Activated CD8-positive, alpha-beta memory T cell treated with anti-CD3 and anti-CD28 coated beads for 4 hours (primary cell): Measurements from ENCODE around the gene GRN.
A peak's percentile ranks its signal among the peaks of the same experiment; 100 is the strongest.
"Not testable (repeated sequence)": the region's sequence is repeated elsewhere in the genome, so short reads cannot be mapped to it uniquely, and the experiment has no call there.

Experiments used
- DNase-seq, 2 donors: peaks; one replicate each; pipeline ENCODE4 v3.0.0-alpha.2; 2020; ENCODE audit warnings: low read depth in 2 of 2

GRN gene

DNA sequence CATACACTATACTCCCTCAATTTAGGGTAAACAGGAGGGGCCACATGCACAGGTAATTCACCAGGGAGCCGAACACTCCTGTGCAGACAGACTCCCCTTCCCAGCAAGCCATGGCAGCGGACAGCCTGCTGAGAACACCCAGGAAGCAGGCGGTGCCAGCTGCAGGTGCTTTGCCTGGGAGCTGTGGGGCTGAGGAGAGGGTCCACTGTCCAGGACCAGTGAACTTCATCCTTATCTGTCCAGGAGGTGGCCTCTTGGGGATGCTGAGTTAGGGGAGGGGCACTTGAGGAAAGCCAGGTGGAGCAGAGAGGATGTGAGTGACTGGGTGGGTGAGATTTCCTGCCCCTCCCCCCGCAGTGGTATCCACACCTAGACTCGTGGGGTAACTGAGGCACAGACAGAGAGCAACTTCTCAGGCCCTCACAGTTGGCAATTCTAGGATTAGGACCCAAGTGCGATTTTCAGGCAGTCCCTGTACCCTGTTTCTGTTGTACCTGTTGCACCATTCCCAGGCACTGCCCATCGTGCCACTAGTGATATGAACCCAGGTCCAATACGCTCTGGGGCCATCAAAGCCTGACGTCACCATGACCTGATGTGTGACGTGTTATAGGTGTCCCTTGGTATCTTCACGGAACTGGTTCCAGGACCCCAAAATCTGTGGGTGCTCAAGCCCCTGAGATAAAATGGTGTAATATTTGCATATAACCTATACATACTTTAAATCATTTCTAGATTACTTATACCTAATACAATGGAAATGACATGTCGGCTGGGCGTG, 1.2 kb downstream of the GRN start:
- no peak for DNase-seq

DNA sequence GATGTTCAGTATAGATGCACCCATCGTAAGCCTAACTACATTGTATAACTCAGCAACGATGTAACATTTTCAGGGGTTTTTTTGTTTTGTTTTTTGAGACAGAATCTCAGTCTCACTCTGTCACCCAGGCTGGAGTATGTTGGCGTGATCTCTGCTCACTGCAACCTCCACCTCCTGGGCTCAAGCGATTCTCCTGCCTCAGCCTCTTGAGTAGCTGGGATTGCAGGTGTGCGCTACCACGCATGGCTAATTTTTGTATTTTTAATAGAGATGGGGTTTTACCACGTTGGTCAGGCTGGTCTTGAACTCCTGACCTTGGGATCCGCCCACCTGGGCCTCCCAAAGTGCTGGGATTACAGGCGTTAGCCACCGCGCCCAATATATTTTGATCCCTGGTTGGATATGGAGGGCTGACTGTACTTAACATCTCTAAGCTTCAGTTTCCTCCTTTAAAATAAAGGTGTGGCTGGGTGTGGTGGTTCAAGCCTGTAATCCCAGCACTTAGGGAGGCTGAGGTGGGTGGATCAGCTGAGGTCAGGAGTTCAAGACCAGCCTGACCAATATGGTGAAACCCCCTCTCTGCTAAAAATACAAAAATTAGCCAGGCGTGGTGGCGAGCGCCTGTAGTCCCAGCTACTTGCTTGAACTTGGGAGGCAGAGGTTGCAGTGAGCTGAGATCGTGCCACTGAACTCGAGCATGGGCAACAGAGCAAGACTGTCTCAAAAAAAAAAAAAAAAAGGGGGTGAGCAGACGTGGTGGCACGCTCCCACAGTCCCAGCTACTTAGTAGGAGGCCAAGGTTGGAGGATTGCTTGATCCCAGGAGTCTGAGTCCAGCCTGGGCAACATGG, 2.3 kb downstream of the GRN start:
- not testable (repeated sequence) for DNase-seq

DNA sequence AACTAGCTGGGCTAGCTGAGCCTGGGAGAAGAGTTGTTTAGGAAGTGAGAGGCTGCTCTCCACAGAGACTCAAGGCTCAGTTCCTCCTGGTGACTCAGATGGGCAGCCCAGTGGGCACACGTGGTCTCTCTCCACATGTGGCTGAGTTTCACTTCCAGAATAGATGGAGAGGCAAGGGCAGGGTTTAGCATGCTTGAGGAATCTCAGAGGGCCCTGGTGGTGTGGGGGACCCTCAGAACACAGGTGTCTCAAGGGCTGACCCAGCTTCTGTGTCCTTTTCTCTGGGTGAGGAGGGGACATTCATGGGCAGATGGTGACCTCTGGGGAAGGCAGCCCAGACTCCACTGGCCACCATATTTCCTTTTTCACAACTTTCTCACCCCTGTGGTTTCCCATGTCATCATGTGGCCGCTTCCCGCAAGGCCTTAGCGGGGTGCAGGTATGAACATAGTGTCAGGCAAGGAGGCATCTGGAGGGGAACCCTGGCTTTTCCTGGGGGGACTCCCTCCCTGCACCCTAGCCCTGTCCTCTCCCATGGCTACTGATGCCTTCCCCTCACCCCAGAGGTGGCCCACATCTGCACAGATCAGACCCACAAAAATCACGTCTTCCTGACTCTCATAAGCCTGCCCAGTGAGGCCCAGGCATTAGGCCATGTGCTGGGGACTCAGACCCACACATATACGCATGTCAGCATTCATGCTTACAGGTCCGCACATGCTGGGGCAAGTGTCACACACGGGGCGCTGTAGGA, 3.3 kb downstream of the GRN start:
- DNase-seq = no peak

DNA sequence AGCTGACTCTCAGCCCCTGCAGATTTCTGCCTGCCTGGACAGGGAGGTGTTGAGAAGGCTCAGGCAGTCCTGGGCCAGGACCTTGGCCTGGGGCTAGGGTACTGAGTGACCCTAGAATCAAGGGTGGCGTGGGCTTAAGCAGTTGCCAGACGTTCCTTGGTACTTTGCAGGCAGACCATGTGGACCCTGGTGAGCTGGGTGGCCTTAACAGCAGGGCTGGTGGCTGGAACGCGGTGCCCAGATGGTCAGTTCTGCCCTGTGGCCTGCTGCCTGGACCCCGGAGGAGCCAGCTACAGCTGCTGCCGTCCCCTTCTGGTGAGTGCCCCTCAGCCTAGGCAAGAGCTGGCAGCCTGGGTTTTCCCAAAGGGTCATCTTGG, 3.9 kb downstream of the GRN start:
- no peak for DNase-seq

DNA sequence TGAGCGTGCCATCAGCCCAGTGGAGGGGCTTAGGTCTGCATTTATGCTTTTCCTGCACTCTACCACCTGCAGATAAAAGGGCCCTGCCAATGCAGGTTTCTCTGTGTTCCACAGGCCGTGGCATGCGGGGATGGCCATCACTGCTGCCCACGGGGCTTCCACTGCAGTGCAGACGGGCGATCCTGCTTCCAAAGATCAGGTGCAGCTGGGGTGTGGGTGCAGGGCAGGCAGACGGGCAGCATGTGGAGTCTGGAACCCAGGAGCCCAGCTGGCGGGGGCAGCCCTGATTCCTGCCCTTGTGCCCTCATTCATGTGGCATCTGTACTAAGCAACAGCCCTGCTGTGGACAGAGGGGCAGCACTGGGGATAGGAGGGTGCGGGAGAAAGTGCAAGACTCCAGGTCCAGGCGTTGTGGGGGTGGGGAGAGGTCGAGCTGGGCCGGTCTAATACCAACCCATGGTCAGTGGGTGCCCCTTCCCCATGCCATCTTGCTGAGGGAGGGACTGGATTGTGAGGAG, 4.5 kb downstream of the GRN start:
- DNase-seq = no peak

DNA sequence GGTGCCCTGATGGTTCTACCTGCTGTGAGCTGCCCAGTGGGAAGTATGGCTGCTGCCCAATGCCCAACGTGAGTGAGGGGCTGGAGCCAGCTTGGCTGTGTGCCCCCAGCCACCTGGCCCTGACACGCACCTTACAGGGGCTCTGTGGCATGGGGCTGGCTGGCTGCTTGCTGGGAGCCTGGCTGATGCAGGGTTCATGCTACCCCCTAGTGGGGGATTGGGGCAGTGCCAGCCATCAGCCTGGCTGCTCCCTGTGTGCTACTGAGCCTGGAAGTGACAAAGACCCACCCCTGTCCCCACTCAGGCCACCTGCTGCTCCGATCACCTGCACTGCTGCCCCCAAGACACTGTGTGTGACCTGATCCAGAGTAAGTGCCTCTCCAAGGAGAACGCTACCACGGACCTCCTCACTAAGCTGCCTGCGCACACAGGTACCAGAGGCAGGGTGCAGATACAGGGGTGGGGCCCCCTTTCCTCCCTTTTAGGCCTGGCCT, 5.7 kb downstream of the GRN start:
- peak; percentile 45 for DNase-seq

DNA sequence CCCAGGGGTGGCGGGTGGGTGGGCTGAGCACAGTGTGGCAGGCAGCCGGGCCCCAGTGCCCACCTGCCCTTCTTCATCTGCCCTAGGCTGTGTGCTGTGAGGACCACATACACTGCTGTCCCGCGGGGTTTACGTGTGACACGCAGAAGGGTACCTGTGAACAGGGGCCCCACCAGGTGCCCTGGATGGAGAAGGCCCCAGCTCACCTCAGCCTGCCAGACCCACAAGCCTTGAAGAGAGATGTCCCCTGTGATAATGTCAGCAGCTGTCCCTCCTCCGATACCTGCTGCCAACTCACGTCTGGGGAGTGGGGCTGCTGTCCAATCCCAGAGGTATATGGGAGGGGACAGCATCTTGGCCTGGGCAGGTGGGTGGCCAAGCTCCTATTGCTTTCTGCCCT, 6.4 kb downstream of the GRN start:
- no peak for DNase-seq

DNA sequence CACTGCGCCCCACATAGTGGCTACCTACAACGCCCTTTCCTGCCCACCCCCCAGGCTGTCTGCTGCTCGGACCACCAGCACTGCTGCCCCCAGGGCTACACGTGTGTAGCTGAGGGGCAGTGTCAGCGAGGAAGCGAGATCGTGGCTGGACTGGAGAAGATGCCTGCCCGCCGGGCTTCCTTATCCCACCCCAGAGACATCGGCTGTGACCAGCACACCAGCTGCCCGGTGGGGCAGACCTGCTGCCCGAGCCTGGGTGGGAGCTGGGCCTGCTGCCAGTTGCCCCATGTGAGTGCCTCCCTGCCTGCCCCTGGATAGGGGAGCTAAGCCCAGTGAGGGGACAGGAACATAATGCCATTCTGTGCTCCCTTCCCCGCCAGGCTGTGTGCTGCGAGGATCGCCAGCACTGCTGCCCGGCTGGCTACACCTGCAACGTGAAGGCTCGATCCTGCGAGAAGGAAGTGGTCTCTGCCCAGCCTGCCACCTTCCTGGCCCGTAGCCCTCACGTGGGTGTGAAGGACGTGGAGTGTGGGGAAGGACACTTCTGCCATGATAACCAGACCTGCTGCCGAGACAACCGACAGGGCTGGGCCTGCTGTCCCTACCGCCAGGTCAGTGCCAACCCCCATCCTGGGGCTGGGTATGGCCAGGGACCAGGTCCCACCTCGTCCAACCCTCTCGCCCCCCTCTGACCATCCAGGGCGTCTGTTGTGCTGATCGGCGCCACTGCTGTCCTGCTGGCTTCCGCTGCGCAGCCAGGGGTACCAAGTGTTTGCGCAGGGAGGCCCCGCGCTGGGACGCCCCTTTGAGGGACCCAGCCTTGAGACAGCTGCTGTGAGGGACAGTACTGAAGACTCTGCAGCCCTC, 7.1 kb downstream of the GRN start:
- DNase-seq = no peak

DNA sequence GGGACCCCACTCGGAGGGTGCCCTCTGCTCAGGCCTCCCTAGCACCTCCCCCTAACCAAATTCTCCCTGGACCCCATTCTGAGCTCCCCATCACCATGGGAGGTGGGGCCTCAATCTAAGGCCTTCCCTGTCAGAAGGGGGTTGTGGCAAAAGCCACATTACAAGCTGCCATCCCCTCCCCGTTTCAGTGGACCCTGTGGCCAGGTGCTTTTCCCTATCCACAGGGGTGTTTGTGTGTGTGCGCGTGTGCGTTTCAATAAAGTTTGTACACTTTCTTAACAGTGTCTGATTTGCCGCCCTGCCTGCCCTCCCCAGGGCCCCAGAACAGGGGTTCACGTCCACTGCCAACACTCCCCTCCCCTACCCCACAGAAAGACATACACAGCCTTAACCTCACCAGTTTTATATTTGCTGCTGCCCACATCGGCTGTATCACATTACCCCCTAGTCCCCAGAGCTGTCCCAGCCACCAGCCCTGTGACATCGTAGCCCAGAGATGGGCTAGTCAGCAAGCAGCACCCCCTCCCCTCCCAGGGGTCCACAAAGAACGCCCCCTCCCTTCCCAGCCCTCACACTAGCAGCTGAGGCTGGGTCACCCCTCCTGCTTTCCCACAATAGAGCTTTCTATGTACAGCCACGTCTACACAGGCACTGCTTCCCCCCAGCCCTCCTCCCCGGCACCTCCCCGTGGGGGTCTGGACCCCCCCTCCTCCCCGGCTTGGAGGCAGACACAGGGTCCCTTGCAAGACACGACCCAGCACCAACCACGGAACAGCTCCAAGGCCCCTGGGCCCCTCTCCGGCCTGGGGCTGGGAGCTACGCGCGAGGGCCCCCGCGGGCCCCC, 7.9 kb downstream of the GRN start:
- DNase-seq = no peak

DNA sequence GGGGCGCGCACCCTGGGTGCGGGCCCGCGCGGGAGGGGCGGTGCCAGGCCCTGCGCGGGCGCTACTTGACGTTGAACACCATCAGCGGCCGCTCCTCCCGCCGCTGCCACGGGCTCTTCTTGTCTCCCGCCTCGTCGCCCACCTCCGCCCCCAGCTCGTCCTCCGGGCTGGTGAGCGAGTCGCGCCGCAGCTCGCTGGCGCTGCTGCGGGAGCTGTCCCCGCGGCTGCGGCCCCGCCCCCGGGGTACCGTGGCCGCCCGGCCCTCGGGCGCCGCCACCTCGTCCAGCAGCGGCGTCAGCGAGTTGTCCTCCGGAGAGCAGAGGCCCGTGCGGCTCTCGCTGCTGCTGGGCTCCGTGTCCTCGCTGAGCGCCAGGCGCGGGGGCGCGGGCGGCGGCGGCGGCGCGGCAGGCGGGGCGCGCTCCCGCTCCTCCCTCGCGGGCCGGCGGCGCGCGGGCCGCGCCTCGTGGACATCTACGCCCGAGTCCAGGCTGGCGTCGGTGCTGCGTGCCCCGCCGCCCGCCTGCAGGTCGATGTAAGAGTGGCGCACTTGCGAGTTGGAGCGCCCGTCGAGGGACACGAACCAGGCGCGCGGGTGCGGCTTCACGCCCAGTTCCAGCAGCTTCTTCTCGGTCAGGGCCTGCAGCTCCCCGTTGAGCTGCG, 8.7 kb downstream of the GRN start:
- no peak for DNase-seq

DNA sequence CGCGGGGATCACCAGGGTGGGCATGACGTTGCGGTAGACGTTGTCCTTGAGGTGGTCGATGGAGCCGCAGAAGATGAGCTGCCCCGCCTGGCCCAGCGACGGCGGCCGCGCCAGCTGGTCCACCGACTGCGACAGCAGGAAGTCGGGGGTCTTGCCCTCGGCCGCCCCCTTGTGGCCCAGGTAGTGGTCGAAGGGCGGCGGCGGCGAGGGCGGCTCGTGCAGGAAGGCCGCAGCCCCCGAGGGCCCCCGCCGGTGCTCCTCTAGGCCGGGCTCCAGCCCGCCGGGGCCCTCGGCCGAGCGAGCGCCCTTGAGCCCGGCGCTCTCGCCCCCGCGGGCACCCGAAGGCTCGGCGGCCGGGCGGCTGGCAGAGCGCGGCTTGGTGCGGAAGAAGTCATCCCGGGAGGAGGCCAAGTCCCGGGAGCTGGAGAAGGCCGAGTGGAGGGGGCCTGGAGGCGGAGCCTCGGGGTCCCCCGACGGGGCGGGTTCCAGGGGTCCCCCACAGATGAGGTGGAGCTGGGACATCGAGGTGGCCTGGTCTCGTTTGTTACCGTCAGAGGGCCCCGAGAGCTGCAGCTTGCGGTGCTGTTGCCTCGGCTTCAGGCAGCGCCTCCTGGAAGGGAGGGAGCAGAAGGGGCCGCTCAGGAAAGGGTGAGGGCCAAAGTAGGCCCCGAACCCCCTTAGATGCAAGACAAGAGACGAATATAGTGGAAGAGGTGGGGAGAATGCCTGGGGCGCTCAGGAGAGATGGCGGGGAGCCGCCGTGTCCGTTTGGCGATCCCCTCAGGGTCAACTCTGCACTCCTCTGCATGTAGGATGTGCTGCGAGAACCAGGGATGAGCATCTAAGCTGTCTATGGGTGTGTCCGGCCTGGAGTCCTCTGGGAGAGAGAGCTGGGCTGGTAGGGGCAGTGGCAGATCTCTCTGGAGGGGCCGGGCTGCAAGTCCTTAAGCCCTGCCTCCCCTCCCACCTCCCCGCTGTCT, 9.8 kb downstream of the GRN start:
- peak in 1 of 2 donors; percentile 37 for DNase-seq

DNA sequence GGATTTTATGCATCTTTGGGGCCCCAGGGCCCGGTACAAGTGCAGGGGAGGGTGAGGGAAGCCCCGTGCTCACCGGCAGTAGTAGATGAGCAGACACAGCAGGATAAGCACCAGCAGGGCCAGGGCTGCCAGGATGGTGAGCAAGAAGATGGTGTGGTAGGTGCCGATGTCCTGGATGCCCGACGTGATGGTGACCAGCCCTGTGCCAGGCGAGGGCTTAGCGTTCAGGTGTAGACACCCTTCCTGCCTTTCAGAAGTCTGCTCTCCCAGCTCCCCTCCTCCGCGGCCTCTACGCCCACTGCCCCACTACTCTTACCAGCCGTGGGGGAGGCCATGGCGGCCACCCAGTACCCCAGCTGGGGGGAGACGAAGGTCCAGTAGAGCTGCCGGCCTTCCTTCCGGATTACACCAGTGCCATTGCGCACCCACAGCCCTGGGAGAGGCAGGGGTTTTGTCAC, 10.6 kb downstream of the GRN start:
- DNase-seq = no peak

DNA sequence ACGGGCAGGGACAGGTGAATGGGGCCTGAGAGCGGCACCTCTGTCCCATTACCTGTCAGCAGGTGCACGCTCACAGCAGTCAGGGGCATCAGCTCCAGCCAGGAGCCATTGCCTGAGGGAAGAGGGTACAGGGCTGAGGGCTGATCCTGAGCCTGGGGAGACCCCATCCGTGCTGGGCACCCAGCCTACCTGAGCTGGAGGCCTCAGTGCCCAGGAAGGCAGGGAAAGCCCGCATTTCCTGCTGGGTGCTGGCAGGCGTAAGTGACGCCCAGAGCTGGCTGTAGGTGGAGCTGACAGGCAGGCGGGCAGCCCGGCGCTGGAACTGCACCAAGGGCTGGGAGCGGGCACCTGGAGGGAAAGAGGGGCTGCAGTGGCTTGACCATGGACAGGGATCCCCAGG, 11.1 kb downstream of the GRN start:
- no peak for DNase-seq

DNA sequence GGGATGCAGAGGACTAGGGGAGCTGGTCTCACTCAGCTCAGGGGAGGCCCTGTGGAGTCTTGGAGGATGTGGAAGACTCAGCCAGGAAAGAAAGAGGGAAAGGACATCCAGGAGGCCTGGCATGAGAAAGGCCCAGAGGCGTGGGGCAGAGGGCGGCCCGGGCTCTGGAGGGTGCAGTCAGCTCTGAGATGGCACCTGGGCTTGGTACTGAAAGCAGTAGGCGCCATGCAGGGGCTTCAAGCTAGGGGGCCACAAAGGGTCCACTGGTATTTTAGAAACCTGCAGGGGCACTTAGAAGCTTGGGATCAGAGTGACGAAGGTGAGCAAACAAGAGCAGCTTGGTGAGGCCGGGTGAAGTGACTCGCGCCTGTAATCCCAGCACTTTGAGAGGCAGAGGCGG, 13.0 kb downstream of the GRN start:
- DNase-seq = no peak

DNA sequence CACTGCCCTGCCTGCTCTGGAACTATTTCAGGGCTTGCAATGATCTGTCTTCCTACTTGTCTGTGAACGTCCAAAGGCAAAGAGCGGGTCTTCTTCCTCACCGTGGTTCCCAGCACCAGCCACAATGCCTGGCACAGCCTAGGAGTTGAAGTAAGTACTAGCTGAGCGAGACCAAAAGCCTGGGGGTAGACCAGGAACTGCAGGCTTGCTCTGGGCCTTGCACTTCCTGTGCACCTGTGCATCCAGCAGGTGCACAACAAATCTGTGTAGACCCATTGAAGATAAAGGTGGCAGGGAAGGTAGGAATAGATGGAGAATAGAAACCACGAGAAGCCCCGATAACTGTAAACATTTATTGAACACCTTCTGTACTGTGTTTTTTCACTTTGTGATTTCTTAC, 13.9 kb downstream of the GRN start:
- no peak for DNase-seq

DNA sequence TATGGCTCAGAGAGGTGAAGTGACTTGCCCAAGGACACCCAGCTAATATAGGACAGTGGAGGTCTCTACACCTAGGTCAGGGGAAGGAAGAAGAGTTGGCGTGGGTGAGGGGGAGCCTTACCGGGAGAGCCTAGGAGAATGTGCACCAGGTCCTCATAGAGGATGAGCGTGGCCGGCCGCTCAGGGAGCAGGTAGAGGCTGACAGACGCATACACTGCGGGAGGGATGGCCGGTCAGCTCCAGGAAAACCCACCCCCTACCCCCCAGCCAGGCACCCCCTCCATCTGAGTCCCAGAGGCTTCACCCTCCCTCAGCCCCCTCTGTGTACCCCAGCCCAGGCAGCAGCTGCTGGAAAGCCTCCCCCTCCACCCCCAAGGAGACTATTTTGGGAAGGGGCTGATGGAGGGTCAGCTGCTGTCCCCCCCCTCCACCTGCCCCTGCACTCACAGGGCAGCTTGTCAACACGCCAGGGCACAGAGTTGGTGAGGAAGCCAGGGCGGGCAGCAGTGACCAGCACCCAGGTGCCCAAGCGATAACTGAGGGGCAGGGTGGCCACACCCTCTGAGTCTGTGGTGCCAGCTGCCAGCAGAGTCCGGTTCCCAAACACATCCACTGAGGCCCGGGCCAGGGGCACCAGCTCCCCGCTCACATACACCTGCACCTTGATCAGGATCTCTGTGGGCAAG, 14.5 kb downstream of the GRN start:
- no peak for DNase-seq

DNA sequence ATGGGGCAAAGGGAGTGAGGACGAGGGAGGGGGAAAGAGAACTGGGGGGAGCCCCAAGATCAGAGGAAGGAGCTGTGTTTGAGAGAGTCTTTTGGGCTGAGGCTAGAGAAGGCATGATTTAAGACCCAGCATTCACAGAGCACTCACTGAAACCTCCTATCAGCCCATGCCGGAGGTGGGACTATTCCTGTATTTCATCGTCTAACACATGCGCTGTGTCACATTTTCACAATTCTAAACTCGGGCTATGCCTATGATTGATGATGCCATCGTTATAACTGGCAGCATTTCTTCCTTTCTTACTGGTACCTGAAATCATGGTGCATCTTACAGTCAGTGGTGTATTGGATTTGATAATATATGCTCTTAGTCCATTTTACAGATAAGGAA, 15.0 kb downstream of the GRN start:
- DNase-seq = no peak

DNA sequence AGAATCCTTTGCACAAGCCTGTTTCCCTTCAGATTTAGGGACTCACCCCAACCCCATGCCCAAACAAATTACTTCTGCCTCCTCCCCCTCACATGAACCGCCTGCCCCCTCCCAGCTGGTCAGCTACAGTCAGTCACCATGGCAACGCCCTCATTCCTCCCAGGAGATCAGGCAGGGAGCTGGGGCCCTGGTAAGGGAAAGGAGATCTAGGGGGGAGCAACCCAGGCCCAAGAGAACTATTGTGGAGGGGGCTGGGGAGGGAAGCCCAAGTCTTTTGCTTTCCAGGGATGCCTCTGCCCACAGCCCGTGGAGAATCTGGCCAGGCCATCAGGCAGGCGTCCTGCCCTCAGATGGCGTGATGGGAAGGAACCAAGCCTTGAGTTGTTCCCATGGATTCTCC, 15.7 kb downstream of the GRN start:
- no peak for DNase-seq
